K562 (cell line): Measurements from ENCODE around the gene FAM227B. TPM values are rescaled to one million over a fixed set of nuclear protein-coding genes. Genes with fewer than 3 reads are reported as not detected.
A peak's percentile ranks its signal among the peaks of the same experiment; 100 is the strongest.

Experiments
- CEBPB ChIP-seq: fragments of 450-650 bp; IDR thresholded peaks from 2 replicates; pipeline ENCODE4 v1.6.1; 2016; ENCODE audit warnings: missing genetic modification characterization, missing compliant biosample characterization
- CHD1 ChIP-seq: fragments of 200-600 bp; sonication (generic); IDR thresholded peaks from one replicate; pipeline ENCODE4 v1.6.1; 2012; ENCODE audit warnings: mild to moderate bottlenecking, moderate library complexity, low read length, inconsistent platforms
- E2F5 ChIP-seq: sonication (generic); formaldehyde crosslinking; IDR thresholded peaks from 2 replicates; pipeline ENCODE4 v1.8.0; 2022; ENCODE audit warnings: mild to moderate bottlenecking, missing genetic modification reagents
- GABPB2 ChIP-seq: fragments of 250-450 bp; sonication (Bioruptor Pico); conservative IDR thresholded peaks from 2 replicates; pipeline ENCODE4 v1.5.1; 2021; ENCODE audit warnings: mild to moderate bottlenecking
- GTF2F1 ChIP-seq: IDR thresholded peaks from 2 replicates; pipeline ENCODE4 v1.6.1; 2011; ENCODE audit warnings: low read depth, low read length, improper control_type of control experiment
- HCFC1 ChIP-seq: IDR thresholded peaks from 2 replicates; pipeline ENCODE4 v1.6.1; 2012; ENCODE audit warnings: low read depth, low read length, improper control_type of control experiment
- JUN ChIP-seq, 2 experiments: sonication (generic) in 1 of 2; formaldehyde crosslinking in 1 of 2; IDR thresholded peaks; 2 replicates each; pipeline versions ENCODE4 v1.6.1 to v1.8.0; 2012 to 2022; ENCODE audit warnings: borderline replicate concordance in 2 of 2, mild to moderate bottlenecking in 2 of 2, improper control_type of control experiment in 1 of 2, low read depth in 1 of 2, low read length in 1 of 2, missing genetic modification reagents in 1 of 2
- LCOR ChIP-seq: sonication (generic); formaldehyde crosslinking; IDR thresholded peaks from 2 replicates; pipeline ENCODE4 v1.8.0; 2022; ENCODE audit warnings: mild to moderate bottlenecking, missing genetic modification reagents
- MEF2A ChIP-seq: IDR thresholded peaks from 2 replicates; pipeline ENCODE4 v1.6.1; 2011; ENCODE audit warnings: low read depth, mild to moderate bottlenecking, low read length, moderate library complexity; ENCODE audit not compliant: control insufficient read depth
- MEIS2 ChIP-seq: fragments of 450-650 bp; IDR thresholded peaks from 2 replicates; pipeline ENCODE4 v1.6.1; 2014; ENCODE audit warnings: mild to moderate bottlenecking; ENCODE audit not compliant: partially characterized antibody
- POLR2AphosphoS5 ChIP-seq: IDR thresholded peaks from 2 replicates; pipeline ENCODE4 v1.6.1; 2011; ENCODE audit warnings: mild to moderate bottlenecking, low read depth, low read length, moderate library complexity; ENCODE audit not compliant: control insufficient read depth, insufficient read depth
- POLR3A ChIP-seq: IDR thresholded peaks from 2 replicates; pipeline ENCODE4 v1.6.1; 2011; ENCODE audit warnings: borderline replicate concordance, mild to moderate bottlenecking, moderate library complexity; ENCODE audit not compliant: insufficient read length, insufficient read depth; ENCODE audit errors: extremely low read depth
- PTTG1 ChIP-seq: fragments of 450-650 bp; IDR thresholded peaks from 2 replicates; pipeline ENCODE4 v1.6.1; 2016; ENCODE audit warnings: low read depth, mild to moderate bottlenecking, missing genetic modification characterization, missing compliant biosample characterization
- RAD21 ChIP-seq, 2 experiments: fragments of 250-450 bp in 1 of 2; fragments of 450-650 bp in 1 of 2; sonication (Bioruptor Pico) in 1 of 2; formaldehyde crosslinking in 1 of 2; IDR thresholded peaks in 1 of 2; conservative IDR thresholded peaks in 1 of 2; 2 replicates each; pipeline versions ENCODE4 v1.4.0 to v1.8.0; 2020 to 2022; ENCODE audit warnings: mild to moderate bottlenecking in 2 of 2, moderate library complexity in 1 of 2
- RB1 ChIP-seq: fragments of 450-650 bp; IDR thresholded peaks from 2 replicates; pipeline ENCODE4 v1.6.1; 2017; ENCODE audit warnings: low read depth, mild to moderate bottlenecking
- RBFOX2 ChIP-seq: fragments of 200-400 bp; formaldehyde crosslinking; IDR thresholded peaks from 2 replicates; pipeline ENCODE4 v1.6.1; 2017; ENCODE audit warnings: low read depth, mild to moderate bottlenecking, low read length, moderate library complexity
- TAF9B ChIP-seq: fragments of 450-650 bp; IDR thresholded peaks from 2 replicates; pipeline ENCODE4 v1.6.1; 2018; ENCODE audit warnings: mild to moderate bottlenecking; ENCODE audit not compliant: partially characterized antibody
- TEAD2 ChIP-seq: fragments of 450-650 bp; IDR thresholded peaks from 2 replicates; pipeline ENCODE4 v1.6.1; 2016; ENCODE audit warnings: missing genetic modification characterization, control low read depth, missing compliant biosample characterization
- TEAD4 ChIP-seq, 2 experiments: sonication (generic) in 1 of 2; formaldehyde crosslinking in 1 of 2; IDR thresholded peaks; 2 replicates each; pipeline versions ENCODE4 v1.6.1 to v1.8.0; 2012 to 2022; ENCODE audit warnings: borderline replicate concordance in 1 of 2, inconsistent platforms in 1 of 2, low read length in 1 of 2, mild to moderate bottlenecking in 1 of 2, missing genetic modification reagents in 1 of 2
- THAP7 ChIP-seq: fragments of 250-450 bp; sonication (Bioruptor Pico); IDR thresholded peaks from 2 replicates; pipeline ENCODE4 v1.5.0; 2021
- TRIM24 ChIP-seq, 2 experiments: fragments of 450-650 bp; IDR thresholded peaks; 2 replicates each; pipeline ENCODE4 v1.6.1; 2016
- XRCC5 ChIP-seq: fragments of 200-400 bp; formaldehyde crosslinking; IDR thresholded peaks from 2 replicates; pipeline ENCODE4 v1.6.1; 2017; ENCODE audit warnings: low read depth, mild to moderate bottlenecking, low read length
- ZFP91 ChIP-seq: sonication (generic); formaldehyde crosslinking; IDR thresholded peaks from 2 replicates; pipeline ENCODE4 v1.8.0; 2022; ENCODE audit warnings: mild to moderate bottlenecking, missing genetic modification reagents
- ZNF253 ChIP-seq: fragments of 250-450 bp; sonication (Bioruptor Pico); conservative IDR thresholded peaks from 2 replicates; pipeline ENCODE4 v1.6.1; 2021; ENCODE audit warnings: mild to moderate bottlenecking
- ZNF764 ChIP-seq: fragments of 250-450 bp; sonication (Bioruptor Pico); IDR thresholded peaks from 2 replicates; pipeline ENCODE4 v1.4.0; 2020; ENCODE audit warnings: low read depth, mild to moderate bottlenecking, moderate library complexity
- ZNF830 ChIP-seq: fragments of 250-450 bp; sonication (Bioruptor Pico); IDR thresholded peaks from 2 replicates; pipeline ENCODE4 v1.5.0; 2021; ENCODE audit warnings: mild to moderate bottlenecking
- polyA plus RNA-seq, 8 experiments: library from polyadenylated mRNA; depleted of rRNA in 4 of 8; stranded (reverse) in 5 of 8; unstranded in 3 of 8; fragments of >200 nt; fragmentation: Nextera tagmentation in 2 of 8; fragmentation: Illumina TruSeq in 1 of 8; extraction: Ambion mirVana in 2 of 8; extraction: Trizol in 1 of 8; gene quantifications; 2 replicates each; pipeline versions ENCODE4 v1.2.1 to v1.2.3, GENCODE V29; 2011 to 2014; ENCODE audit warnings: inconsistent platforms in 1 of 8, missing spikeins in 1 of 8
- total RNA-seq, 7 experiments: library from RNA; depleted of rRNA in 6 of 7; stranded (reverse); fragments of >200 nt in 6 of 7; fragmentation: Illumina TruSeq in 2 of 7; extraction: Trizol in 2 of 7; gene quantifications; 2 replicates each; pipeline versions ENCODE4 v1.2.1 to v1.2.3, GENCODE V29; 2011 to 2021; ENCODE audit warnings: low replicate concordance in 1 of 7
- TF ChIP-seq, protein P1 (sequence below): sonication (generic); formaldehyde crosslinking; IDR thresholded peaks from 2 replicates; pipeline ENCODE4 v1.8.0; 2022; ENCODE audit warnings: mild to moderate bottlenecking, missing genetic modification reagents

FAM227B gene
- total and polyA plus RNA-seq, 9 of the 15 experiments (the other 6 are each of a cell fraction or from before 2014, with no cell fraction given), result 5.1 to 12.5 (median 11.2) TPM

- TF ChIP-seq RBFOX2 (no peak), HCFC1 (no peak), LCOR (CRISPR knock-in tag) (no peak), TRIM24 (IDR thresholded peaks at IDR 0.05) (no peak), PTTG1 (tag) (no peak), TEAD4 (IDR thresholded peaks at IDR 0.05; ENCODE audit: low read length) (no peak), TEAD4 (CRISPR knock-in tag; IDR thresholded peaks at IDR 0.05; ENCODE audit: borderline replicate concordance) (no peak), MEIS2 (peak; percentile 57), TAF9B (no peak), ZNF253 (CRISPR knock-in tag) (no peak), CHD1 (no peak), ZNF764 (no peak), RB1 (no peak), RAD21 (CRISPR knock-in tag; conservative IDR thresholded peaks at IDR 0.05 in 1 of 2, IDR thresholded peaks at IDR 0.05 in 1 of 2) (no peak), THAP7 (no peak), GTF2F1 (no peak), XRCC5 (no peak), POLR3A (no peak), ZNF830 (CRISPR knock-in tag) (no peak), ZFP91 (CRISPR knock-in tag) (no peak), MEF2A (no peak), GABPB2 (no peak), E2F5 (CRISPR knock-in tag) (no peak), POLR2AphosphoS5 (no peak), JUN (IDR thresholded peaks at IDR 0.05; ENCODE audit: borderline replicate concordance, low read depth, low read length) (no peak), JUN (CRISPR knock-in tag; IDR thresholded peaks at IDR 0.05; ENCODE audit: borderline replicate concordance) (no peak), CEBPB (tag) (0 out of 2 replicates have a peak, but pooled peaks have one; percentile 6), TEAD2 (tag) (no peak)
- TF ChIP-seq, protein P1, sequence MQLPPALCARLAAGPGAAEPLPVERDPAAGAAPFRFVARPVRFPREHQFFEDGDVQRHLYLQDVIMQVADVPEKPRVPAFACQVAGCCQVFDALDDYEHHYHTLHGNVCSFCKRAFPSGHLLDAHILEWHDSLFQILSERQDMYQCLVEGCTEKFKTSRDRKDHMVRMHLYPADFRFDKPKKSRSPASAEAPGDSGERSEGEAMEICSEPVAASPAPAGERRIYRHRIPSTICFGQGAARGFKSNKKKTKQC, result no peak
These were observed 23.8 kb upstream of the FAM227B start (continued) for GRCh38 chr15:49644364-49644794.
